Measurements from ENCODE around the gene CCR2.

DNA sequence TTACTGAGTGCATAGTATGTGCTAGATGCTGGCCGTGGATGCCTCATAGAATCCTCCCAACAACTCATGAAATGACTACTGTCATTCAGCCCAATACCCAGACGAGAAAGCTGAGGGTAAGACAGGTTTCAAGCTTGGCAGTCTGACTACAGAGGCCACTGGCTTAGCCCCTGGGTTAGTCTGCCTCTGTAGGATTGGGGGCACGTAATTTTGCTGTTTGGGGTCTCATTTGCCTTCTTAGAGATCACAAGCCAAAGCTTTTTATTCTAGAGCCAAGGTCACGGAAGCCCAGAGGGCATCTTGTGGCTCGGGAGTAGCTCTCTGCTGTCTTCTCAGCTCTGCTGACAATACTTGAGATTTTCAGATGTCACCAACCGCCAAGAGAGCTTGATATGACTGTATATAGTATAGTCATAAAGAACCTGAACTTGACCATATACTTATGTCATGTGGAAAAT is 15.8 kb downstream of the CCR2 start:
- TF ChIP-seq, protein P1, sequence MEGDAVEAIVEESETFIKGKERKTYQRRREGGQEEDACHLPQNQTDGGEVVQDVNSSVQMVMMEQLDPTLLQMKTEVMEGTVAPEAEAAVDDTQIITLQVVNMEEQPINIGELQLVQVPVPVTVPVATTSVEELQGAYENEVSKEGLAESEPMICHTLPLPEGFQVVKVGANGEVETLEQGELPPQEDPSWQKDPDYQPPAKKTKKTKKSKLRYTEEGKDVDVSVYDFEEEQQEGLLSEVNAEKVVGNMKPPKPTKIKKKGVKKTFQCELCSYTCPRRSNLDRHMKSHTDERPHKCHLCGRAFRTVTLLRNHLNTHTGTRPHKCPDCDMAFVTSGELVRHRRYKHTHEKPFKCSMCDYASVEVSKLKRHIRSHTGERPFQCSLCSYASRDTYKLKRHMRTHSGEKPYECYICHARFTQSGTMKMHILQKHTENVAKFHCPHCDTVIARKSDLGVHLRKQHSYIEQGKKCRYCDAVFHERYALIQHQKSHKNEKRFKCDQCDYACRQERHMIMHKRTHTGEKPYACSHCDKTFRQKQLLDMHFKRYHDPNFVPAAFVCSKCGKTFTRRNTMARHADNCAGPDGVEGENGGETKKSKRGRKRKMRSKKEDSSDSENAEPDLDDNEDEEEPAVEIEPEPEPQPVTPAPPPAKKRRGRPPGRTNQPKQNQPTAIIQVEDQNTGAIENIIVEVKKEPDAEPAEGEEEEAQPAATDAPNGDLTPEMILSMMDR (IDR thresholded peaks at IDR 0.05): no peak
- TF ChIP-seq POLR2A (IDR thresholded peaks at IDR 0.05): no peak
